ENCODE measurements around the gene COPG1.

DNA sequence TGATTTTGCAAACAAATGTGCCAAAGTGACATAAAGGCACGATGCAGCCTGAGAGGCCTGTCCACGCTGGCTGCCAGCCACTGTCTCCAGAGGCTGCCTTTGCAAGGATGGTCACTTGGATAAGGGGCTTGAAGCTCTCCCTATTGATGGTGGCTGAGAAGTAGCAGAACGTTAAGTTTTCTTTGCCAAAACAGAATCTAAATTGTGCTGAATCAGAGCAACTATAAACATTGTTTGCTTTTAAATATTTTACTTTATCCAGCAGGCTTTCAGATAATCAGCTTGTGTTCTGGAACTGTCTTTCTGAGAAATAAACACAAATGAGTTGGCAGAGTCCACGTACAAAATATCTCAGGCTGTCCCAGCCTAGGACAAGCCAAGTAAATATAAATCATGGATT, 41.9 kb upstream of the COPG1 start:
- TF ChIP-seq, protein P1, sequence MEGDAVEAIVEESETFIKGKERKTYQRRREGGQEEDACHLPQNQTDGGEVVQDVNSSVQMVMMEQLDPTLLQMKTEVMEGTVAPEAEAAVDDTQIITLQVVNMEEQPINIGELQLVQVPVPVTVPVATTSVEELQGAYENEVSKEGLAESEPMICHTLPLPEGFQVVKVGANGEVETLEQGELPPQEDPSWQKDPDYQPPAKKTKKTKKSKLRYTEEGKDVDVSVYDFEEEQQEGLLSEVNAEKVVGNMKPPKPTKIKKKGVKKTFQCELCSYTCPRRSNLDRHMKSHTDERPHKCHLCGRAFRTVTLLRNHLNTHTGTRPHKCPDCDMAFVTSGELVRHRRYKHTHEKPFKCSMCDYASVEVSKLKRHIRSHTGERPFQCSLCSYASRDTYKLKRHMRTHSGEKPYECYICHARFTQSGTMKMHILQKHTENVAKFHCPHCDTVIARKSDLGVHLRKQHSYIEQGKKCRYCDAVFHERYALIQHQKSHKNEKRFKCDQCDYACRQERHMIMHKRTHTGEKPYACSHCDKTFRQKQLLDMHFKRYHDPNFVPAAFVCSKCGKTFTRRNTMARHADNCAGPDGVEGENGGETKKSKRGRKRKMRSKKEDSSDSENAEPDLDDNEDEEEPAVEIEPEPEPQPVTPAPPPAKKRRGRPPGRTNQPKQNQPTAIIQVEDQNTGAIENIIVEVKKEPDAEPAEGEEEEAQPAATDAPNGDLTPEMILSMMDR (IDR thresholded peaks at IDR 0.05), result no peak
- TF ChIP-seq GTF2I (CRISPR knock-in tag; conservative IDR thresholded peaks at IDR 0.05) (no peak), FOXJ3 (CRISPR knock-in tag; IDR thresholded peaks at IDR 0.05; ENCODE audit: borderline replicate concordance) (no peak), CBFB (CRISPR knock-in tag; IDR thresholded peaks at IDR 0.05; ENCODE audit: low read depth) (no peak), PRDM15 (CRISPR knock-in tag; IDR thresholded peaks at IDR 0.05) (no peak), FOXP4 (CRISPR knock-in tag; IDR thresholded peaks at IDR 0.05) (no peak), ZNF425 (CRISPR knock-in tag; conservative IDR thresholded peaks at IDR 0.05) (no peak)
- TF ChIP-seq, protein P2, sequence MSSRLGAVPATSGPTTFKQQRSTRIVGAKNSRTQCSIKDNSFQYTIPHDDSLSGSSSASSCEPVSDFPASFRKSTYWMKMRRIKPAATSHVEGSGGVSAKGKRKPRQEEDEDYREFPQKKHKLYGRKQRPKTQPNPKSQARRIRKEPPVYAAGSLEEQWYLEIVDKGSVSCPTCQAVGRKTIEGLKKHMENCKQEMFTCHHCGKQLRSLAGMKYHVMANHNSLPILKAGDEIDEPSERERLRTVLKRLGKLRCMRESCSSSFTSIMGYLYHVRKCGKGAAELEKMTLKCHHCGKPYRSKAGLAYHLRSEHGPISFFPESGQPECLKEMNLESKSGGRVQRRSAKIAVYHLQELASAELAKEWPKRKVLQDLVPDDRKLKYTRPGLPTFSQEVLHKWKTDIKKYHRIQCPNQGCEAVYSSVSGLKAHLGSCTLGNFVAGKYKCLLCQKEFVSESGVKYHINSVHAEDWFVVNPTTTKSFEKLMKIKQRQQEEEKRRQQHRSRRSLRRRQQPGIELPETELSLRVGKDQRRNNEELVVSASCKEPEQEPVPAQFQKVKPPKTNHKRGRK (CRISPR knock-in tag; IDR thresholded peaks at IDR 0.05; ENCODE audit: borderline replicate concordance), result no peak
- TF ChIP-seq, protein P3, sequence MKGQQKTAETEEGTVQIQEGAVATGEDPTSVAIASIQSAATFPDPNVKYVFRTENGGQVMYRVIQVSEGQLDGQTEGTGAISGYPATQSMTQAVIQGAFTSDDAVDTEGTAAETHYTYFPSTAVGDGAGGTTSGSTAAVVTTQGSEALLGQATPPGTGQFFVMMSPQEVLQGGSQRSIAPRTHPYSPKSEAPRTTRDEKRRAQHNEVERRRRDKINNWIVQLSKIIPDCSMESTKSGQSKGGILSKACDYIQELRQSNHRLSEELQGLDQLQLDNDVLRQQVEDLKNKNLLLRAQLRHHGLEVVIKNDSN (CRISPR knock-in tag; IDR thresholded peaks at IDR 0.05), result no peak
